Stomach (tissue), 4 donors: ENCODE results near the gene ZMYND8.

Experiments
- EP300 ChIP-seq: sonication (generic); formaldehyde crosslinking; IDR thresholded peaks from one replicate; pipeline ENCODE4 v1.6.1; 2017; ENCODE audit warnings: antibody characterized with exemption
- POLR2A ChIP-seq, 4 donors: fragments of 450-650 bp; IDR thresholded peaks; one replicate each; pipeline ENCODE4 v1.6.1; 2016; ENCODE audit warnings: antibody characterized with exemption in 4 of 4, control low read depth in 2 of 4, mild to moderate bottlenecking in 1 of 4, moderate library complexity in 1 of 4
- TF ChIP-seq, protein P1 (sequence below), 7 experiments: fragments of 450-650 bp in 4 of 7; fragments of 200-600 bp in 3 of 7; sonication (generic) in 3 of 7; IDR thresholded peaks; one replicate each; pipeline ENCODE4 v1.5.1; 2016 to 2019; ENCODE audit warnings: antibody characterized with exemption in 7 of 7, control low read depth in 2 of 7, mild to moderate bottlenecking in 1 of 7

DNA sequence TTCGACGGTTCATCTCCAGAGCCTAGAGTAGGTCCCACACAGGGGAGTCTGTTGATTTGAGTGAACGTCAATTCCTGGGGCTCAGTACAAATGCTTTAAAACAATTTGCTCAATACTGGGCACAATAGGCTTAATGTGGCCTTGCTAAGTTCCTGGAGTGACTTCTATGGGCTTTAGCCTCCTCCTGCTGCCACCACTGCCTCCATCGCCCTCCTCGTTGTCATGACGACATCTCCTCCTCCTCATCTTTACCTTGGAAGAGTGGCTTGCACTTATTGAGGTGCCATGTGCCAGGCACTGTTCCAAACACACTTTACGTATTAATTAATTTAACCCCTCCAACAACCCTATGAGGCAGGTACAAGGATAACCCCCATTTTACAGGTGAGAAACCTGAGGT is 11.8 kb upstream of the ZMYND8 start:
- TF ChIP-seq, protein P1, sequence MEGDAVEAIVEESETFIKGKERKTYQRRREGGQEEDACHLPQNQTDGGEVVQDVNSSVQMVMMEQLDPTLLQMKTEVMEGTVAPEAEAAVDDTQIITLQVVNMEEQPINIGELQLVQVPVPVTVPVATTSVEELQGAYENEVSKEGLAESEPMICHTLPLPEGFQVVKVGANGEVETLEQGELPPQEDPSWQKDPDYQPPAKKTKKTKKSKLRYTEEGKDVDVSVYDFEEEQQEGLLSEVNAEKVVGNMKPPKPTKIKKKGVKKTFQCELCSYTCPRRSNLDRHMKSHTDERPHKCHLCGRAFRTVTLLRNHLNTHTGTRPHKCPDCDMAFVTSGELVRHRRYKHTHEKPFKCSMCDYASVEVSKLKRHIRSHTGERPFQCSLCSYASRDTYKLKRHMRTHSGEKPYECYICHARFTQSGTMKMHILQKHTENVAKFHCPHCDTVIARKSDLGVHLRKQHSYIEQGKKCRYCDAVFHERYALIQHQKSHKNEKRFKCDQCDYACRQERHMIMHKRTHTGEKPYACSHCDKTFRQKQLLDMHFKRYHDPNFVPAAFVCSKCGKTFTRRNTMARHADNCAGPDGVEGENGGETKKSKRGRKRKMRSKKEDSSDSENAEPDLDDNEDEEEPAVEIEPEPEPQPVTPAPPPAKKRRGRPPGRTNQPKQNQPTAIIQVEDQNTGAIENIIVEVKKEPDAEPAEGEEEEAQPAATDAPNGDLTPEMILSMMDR (IDR thresholded peaks at IDR 0.05) = no peak
- TF ChIP-seq POLR2A (IDR thresholded peaks at IDR 0.05) = no peak
- TF ChIP-seq EP300 = no peak
